ENCODE results near the gene ZNF22.
"Not testable (repeated sequence)": the region's sequence is repeated elsewhere in the genome, so short reads cannot be mapped to it uniquely, and the experiment has no call there.

The ZNF22 gene

DNA sequence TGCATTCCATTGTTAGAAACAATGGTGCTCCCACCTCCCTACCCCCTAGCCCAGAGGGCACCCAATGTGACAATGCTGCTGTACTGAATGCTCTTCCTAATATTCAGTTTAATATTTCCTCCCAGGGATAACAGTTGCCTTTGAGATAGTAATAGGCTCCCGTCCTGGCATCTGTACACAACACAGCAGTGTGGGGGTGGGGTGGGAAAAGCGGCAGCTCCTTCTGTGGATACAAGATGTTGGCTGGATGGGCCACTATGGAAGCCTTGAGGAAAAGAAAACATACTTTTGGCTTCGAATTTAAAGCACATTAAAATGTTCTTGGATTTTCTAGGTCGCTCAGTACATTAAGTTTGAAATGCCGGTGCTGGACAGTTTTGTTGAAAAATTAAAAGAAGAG lies 9.2 kb upstream of the ZNF22 start:
- no peak for DNase-seq (ENCODE audit: low read depth)

DNA sequence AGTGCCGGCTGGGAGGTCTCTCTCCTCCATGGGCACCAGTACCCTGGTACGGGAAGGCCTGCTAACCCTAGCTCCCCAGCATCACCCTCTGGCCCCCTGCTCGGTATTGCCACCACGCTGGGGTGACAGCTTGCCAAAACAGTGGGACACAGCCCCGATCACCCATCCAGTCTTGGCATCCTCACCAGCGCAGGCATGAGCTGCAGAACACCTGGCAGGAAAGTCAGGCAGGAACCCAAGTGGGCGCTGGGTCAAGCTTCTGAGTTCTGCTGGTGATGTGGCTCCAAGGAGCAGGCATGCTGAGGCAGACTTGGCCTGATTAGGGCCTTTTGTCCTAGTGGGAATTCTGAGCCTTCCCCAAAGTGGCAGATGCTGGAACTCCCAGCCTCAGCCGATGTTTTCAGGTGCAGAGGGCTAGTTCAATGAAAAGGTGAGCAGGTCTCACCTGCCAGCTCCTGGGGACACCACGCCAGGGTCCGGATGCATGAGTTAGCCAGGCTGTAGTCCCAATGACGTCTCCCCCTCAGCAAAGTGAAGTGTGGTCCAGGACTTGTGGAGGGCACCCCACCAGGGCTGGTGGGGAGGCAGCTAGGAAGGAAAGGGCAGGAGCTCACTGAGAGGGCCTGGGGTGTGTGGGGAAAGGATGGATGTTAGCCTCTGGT lies 8.5 kb upstream of the ZNF22 start:
- DNase-seq (ENCODE audit: low read depth), result no peak

DNA sequence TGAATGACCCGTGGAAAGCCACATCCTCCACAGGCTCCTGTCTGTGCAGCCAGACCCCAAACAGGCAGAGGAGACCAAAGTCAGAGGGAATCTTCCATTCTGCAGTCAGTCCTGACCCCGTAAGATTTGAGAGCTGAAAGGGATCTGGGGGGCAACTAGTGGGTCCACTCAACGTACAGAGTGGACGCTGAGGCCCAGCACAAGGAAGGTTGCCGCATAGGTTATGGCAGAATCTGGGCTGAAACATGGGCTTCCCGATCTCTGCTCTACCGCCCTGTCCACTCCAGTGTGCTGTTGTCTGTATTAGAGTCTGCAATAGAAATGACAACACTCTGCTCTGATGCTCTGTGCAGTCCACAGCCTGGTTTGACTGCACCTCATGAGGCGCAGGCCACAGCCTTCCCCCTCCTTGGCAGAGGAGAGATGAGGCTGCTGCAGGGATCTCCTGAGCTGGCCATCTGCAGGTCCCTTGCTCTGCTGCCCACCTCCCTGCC lies 7.9 kb upstream of the ZNF22 start:
- no peak for DNase-seq (ENCODE audit: low read depth)

DNA sequence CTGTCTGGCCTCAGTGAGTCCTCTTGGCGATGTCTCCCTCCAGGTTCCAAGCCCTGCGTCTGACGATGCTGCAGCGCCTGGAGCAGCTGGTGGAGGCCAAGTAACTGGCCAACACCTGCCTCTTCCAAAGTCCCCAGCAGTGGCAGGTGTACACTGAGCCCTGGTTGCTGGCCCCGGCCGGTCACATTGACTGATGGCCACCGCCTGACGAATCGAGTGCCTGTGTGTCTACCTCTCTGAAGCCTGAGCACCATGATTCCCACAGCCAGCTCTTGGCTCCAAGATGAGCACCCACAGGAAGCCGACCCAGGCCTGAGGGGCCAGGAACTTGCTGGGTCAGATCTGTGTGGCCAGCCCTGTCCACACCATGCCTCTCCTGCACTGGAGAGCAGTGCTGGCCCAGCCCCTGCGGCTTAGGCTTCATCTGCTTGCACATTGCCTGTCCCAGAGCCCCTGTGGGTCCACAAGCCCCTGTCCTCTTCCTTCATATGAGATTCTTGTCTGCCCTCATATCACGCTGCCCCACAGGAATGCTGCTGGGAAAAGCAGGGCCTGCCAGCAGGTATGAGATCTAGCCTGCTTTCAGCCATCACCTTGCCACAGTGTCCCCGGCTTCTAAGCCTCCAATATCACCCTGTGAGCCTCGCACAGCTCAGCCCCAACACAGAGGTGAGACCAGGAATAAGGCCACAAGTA lies 7.3 kb upstream of the ZNF22 start:
- no peak for DNase-seq (ENCODE audit: low read depth)

DNA sequence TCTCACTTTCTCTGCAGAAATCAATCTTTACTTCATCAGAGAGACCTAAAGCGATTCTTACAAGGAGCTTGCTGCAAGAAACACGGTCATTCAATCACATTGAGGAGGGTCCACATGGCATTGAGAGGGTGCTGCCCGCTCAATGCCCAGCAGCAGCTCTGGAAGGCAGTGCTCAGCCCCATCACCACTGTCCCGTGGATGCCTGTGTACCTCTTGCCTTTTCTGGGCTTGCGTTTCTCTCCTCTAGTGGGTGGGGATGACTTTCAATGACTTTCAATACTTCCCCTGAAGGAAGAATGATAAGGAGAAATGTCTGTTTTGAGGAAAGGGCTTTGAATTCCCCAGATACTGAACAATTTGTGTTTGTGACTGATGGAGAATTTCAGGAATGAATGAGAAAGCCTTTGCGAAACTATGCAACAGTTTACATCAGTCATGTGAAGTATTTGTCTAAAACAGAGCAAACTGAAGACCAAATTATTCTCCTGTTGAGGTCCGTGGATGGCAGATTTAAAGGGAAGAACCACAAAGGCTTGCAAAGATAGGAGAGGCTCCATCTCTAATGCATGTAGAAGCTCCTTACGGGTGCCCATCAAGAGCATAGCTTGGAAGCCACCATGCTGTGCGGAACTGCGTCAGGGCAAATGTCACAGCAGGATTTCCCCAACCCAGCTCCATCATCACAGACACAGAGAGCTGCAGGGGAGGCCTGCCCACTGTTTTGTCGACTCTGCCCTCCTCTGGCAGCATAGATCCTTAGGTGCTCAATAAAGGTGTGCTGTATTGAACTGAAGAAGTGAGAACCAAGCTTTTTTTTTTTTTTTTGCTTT lies 6.6 kb upstream of the ZNF22 start:
- DNase-seq (ENCODE audit: low read depth), result no peak

DNA sequence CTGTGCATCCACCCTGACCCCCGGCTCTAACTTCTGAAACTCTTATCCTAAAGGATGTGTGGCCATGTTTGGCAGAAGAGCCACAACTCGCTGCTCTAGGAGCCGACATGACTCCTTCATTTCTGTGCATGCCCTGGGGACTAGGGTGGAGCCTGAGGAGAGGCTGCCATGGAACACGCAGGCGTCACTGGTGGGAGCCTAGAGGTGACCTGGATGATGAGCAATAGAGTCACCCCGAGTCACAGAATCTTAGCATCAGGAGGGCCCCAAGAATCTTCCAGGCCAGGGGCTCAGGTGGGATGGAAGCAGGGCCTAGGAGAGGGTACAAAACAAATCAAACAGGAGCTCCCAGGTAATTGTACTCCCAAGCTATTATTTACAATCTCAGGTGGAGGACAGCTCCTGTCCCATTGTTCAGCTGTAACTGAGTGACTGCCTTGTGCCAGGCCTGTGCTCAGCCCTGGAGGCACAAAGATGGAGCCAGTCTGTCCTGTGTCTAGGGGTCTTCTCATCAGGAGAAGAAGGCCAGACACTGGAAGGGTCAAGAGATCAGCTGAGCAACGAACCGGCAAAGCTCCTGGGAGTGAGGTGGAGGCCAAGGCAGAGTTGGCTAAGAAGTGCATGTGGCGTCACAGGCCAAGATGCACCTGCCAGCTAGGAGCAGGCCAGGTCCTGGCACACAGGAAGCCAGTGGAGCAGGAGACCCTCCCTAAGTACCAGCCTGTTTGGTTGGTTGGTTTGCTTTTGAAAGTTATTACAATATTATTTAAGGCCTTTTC lies 5.8 kb upstream of the ZNF22 start:
- no peak for DNase-seq (ENCODE audit: low read depth)

DNA sequence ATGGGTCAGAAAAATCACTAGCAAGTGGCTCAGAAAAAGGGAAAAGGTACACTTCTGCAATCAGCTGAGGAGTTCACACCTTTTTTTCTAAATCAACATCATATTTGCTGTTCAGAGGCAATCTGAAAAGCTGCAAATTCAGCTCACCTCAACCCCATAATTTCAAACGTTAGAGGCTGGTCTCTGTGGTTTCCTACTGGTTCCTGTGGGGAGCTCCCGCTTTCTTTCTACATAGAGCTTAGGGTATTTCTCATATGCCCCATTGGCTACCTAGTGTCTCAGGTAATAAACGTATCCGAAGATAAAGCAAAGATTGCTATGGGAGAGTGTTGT lies 5.2 kb upstream of the ZNF22 start:
- no peak for DNase-seq (ENCODE audit: low read depth)

DNA sequence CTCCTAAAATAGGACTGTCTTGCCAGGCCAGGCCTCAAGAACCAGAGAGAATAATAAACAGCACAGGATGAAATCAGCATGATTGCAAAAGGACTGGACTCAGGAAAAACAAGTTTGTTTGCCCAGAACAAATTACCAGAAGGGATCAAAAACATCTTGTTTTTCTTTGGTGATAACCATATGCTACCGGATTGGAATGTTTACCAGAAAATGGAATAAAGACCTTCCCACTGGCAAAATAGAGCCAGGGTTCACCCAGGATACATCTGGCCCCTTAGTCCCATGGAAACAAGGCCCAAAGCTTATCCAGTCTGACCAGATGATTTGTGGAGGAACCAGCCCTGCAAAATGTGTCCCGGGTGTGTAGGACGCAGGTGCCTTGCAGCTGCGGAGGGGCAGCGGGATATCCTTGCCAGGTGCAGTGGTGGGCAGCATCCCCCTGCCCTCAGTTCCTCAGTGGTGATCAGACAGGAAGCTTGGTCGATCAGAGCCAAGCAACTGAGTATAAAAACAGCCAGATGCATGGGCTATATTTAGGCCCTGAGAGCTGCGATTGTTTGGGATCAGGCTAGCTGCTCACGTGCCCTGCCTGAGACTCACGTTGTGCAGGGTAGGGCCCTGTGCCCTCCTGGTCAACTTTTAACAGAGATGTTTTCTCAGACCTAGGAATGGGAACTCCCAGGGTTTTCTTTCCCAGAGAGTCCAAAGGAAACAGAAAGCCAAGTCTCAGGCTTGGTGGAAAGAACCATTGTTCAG lies 4.6 kb upstream of the ZNF22 start:
- DNase-seq (ENCODE audit: low read depth), result no peak

DNA sequence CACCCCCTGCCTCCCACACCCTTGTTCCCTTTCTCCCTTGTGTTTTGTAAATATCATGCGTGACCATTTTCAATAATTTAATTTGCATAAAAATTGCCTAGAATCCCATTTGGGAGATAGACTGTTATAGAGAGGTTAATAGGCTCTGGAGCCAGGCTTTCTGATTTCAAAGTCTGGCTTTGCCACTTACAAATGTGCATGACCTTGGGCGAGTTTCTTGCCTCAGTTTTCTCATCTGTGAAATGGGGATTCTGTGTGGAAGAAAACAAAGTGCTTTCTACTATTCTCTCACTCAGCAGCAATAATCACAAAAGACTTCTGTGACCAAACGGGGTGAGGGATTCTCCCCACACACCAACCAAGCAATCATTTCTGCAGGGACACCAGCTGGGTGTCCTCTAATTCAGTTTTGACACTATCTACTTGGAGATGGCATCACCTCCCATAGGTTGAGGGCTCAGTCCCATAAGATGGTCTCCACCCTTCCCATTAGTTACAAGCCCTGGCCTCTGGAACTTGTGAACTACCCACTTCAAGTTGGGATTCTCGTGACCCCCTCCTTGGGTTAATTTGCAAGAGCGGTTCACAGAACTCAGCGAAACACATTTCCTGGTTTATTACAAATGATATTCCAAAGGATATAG lies 3.5 kb upstream of the ZNF22 start:
- DNase-seq (ENCODE audit: low read depth), result no peak

DNA sequence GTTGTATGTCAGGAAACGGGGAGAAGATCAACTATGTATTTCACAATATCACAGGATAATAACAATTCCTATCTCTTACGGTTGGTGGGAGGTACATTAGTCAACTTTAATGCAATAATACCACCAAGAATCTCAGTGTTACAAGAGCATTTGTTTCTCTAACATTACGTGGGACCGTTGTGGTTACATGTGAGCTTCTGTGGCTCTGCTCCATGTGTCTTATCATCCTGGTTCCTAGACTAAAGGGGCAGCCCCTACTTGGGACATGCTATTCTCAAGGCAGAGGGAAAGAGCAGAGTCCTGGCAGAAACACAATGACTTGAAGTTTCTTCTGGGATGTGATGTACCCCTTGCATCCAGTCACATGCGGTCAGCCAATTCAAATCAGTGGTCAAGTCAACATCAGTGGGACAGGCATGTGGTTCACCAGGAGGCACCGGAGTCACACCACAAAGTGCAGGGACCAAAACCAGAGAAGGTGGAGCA lies 2.5 kb upstream of the ZNF22 start:
- DNase-seq (ENCODE audit: low read depth), result no peak

DNA sequence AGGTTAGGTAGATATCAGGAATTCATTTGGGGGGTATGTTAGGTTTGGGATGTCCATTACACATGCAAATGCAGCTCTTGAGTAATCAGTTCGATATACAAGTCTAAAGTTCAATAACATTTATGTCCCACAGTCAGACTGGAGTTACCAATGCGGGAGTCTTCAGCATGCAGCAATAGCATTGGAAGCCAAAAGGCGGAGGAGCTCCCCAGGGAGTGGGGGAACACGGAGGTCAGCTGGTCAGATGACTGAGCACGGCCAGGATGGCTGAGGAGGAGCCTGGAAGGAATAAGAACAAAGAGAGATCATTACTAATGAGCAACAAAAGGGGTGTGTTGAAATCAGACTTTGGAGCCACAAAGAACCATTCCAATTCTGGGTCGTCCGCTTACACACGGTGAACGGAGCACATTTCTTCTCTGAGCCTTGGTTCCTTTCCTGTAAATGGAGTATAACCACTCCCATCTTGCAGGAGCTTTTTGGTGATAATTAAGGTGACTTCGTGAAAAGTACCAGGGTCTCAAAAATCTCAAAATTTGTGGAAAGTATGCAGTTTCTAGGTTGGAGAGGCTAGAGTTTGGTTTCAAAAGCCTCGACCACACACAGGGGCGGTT lies 478 bp upstream of the ZNF22 start:
- DNase-seq (ENCODE audit: low read depth), result no peak

DNA sequence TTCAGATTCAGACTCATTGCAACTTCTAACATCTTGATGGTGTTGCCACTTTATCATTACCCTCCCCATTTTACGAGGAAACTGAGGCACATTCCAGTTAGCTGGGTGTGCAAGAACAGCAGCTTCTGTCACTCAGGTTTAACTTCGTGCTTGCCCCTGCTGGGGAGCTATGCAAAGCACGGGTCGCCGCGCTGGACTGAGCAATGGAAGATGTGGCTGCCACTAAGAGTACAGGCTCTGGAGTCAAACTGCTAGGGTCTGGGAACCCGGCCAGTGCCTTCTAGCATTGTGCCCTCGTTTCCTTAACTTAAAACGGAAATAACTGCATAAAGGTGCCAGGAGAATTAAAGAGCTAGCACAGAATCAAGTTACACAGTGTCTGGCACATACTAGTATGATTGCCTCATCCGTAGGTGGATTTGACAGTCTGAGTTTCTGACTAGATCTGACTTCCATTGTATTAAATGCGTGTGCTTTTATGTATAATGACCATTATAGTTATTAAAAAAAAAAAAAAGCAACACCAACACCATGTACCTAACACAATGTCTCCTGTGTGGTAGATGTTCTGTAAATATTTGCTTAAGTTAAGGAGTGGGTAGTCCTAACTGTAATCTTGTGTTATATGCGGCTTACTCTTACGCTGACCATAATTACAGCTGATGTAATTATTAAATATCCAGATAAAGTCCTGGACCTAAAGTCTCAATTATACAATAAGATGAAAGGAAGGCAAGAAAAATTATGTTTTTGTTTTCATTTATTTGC lies 842 bp downstream of the ZNF22 start:
- peak; percentile 20 for DNase-seq (ENCODE audit: low read depth)

DNA sequence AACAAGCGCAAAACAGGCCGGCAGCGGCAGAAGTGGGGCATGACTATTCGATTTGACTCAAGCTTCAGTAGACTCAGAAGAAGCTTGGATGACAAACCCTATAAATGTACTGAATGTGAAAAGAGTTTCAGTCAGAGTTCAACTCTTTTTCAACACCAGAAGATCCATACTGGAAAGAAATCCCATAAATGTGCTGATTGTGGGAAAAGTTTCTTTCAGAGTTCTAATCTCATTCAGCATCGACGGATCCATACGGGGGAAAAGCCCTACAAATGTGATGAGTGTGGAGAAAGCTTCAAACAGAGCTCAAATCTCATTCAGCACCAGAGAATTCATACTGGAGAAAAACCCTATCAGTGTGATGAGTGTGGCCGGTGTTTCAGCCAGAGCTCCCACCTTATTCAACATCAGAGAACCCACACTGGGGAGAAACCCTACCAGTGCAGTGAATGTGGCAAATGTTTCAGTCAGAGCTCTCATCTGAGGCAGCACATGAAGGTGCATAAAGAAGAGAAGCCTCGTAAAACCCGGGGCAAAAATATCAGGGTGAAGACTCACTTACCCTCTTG lies 2.8 kb downstream of the ZNF22 start:
- DNase-seq (ENCODE audit: low read depth), result no peak

DNA sequence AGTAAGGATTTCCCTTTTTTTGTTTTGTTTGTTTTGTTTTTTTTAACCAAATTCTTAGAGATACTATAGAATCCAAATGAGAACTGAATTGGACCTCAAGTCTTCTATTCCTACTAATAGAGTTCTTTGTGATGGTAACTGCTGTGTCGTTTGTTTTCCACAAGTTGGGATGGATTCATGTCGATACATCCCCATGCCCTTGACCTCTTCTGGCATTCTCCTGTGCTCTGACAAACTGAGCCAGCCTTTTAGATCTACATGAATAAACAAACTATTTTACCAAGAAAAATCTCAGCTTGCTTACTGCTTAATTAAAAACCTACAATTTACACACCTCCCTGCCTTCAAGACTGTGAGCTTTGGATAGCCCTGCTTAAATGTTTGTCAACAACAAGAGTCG lies 3.9 kb downstream of the ZNF22 start:
- DNase-seq (ENCODE audit: low read depth), result no peak

DNA sequence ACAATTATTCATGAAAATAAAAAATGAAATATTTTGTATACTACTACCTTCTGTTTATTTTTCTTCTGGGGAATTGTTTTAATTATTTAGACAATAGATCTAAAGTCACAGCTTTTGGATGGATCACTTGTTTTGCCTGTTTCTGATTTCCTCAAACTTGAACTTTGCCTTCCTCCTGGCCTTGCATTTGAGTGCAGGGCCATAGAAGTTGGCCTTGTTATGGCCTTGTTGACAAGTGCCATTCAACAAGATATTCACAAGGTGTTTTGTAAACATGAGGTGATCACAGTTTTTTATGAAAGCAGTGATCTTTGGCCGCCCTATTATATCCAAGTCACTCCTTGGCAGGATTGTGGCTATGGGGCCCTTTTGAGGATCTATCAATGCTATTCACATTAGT lies 4.6 kb downstream of the ZNF22 start:
- no peak for DNase-seq (ENCODE audit: low read depth)

DNA sequence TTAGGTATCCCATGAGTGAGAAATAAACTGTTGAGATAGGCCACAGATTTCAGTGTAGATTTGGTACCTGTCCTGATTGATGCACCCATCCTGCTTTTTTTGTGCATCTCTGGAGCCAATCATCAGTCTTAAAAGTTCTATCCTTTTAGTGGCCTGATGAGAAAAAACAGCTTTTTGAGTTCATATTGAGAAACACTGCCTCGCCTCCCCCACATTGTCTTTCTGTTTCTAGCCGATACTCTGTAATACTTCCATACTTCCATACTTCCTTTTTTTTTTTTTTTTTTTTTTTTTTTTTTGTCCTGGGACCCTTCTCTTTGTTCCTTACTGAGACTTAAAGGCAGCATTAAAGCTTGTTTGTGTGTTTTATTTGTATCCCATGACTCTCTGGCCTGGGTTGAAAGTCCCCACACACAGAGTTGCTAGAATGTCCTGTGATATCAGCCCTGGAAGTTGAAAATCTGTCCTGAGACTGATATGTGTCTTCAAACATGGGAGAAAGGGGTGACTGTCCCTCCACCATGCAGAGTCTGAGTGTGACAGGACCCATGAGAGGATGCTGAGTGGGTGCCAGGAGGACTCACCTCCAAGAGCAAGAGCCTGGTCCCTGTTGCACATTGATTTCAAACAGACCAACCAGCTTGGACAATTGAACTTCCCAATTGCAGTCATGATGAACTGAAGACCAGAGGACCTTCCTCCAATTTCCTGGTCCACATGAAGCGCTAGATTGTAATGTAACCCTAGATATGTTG lies 5.7 kb downstream of the ZNF22 start:
- DNase-seq (ENCODE audit: low read depth), result no peak

DNA sequence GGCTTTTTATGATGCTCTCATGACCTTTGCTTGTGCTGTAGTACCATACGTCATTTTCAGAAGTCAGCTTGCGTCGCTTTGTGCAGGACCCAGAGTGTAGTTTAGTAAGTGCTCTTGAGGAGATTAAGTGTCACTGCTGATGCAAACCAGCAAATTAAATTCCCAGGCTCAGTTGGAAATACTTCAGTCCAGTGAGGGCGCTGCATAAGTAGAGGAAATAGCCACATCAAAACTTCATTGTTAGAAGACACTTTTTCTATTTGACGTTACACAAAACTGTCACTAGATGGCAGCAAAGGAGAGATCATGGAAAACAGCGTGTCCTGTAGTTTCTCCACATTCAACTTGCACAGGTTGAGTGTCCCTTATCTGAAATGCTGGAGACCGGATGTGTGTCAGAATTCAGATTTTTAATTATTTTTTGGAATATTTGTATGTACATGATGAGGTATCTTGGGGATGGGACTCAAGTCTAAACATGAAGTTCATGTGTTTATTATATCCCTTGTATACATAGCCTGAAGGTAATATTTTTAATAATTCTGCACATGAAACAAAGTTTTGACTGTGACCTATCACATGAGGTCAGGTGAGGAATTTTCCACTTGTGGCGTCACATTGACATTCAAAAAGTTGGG lies 7.9 kb downstream of the ZNF22 start:
- no peak for DNase-seq (ENCODE audit: low read depth)

DNA sequence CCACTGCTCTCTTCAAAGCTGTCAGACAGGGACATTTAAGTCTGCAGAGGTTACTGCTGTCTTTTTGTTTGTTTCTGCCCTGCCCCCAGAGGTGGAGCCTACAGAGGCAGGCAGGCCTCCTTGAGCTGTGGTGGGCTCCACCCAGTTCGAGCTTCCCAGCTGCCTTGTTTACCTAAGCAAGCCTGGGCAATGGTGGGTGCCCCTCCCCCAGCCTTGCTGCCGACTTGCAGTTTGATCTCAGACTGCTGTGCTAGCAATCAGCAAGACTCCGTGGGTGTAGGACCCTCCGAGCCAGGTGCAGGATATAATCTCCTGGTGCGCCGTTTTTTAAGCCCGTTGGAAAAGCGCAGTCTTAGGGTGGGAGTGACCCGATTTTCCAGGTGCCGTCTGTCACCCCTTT lies 13.8 kb downstream of the ZNF22 start:
- not testable (repeated sequence) for DNase-seq (ENCODE audit: low read depth)
